H1 (cell line): Measurements from ENCODE around the gene PRODH2. TPM values are rescaled to one million over a fixed set of nuclear protein-coding genes. Genes with fewer than 3 reads are reported as not detected.

Experiments used
- ATF3 ChIP-seq: IDR thresholded peaks from 2 replicates; pipeline ENCODE4 v1.6.1; 2011; ENCODE audit warnings: low read depth, mild to moderate bottlenecking, low read length; ENCODE audit not compliant: insufficient read depth
- CTCF ChIP-seq, 3 experiments: IDR thresholded peaks; 1 replicate in 2 of 3; 2 replicates in 1 of 3; pipeline versions ENCODE4 v1.5.1 to v1.6.1; 2011; ENCODE audit warnings: low read length in 3 of 3, mild to moderate bottlenecking in 3 of 3, inconsistent platforms in 2 of 3, low read depth in 1 of 3, moderate library complexity in 1 of 3; ENCODE audit not compliant: insufficient read depth in 1 of 3; ENCODE audit errors: control extremely low read depth in 1 of 3
- EGR1 ChIP-seq: IDR thresholded peaks from 2 replicates; pipeline ENCODE4 v1.6.1; 2011; ENCODE audit warnings: low read depth, low read length, borderline replicate concordance
- HDAC2 ChIP-seq, 2 experiments: fragments of 300-600 bp in 1 of 2; sonication (generic) in 1 of 2; IDR thresholded peaks; 2 replicates each; pipeline ENCODE4 v1.6.1; 2011 to 2012; ENCODE audit warnings: low read depth in 2 of 2, low read length in 2 of 2, mild to moderate bottlenecking in 2 of 2, moderate library complexity in 2 of 2, borderline replicate concordance in 1 of 2, inconsistent platforms in 1 of 2
- SAP30 ChIP-seq: fragments of 300-600 bp; sonication (generic); IDR thresholded peaks from 2 replicates; pipeline ENCODE4 v1.7.1; 2012; ENCODE audit warnings: low read length, moderate library complexity, mild to moderate bottlenecking, inconsistent platforms; ENCODE audit not compliant: insufficient read depth, insufficient replicate concordance
- polyA plus RNA-seq, 7 experiments: library from polyadenylated mRNA; depleted of rRNA in 3 of 7; stranded (reverse) in 5 of 7; unstranded in 2 of 7; fragments of >200 nt in 5 of 7; fragments of 200-250 nt in 2 of 7; gene quantifications; 1 replicate in 5 of 7; 2 replicates in 1 of 7; 4 replicates in 1 of 7; pipeline versions ENCODE4 v1.2.1 to v1.2.3, GENCODE V29; 2011 to 2013; ENCODE audit warnings: missing spikeins in 2 of 7, mixed read lengths in 2 of 7
- total RNA-seq: library from RNA; stranded (reverse); fragmentation: NEBNext Ultra II Directional; extraction: Animal tissue kit (Norgen Biotek cat#: 25700); gene quantifications from 2 replicates; pipeline ENCODE4 v1.2.1, GENCODE V29; 2021

Gene PRODH2
- total and polyA plus RNA-seq, 2 of the 8 experiments (the other 6 are each of a cell fraction or from before 2014, with no cell fraction given) = not detected

DNA sequence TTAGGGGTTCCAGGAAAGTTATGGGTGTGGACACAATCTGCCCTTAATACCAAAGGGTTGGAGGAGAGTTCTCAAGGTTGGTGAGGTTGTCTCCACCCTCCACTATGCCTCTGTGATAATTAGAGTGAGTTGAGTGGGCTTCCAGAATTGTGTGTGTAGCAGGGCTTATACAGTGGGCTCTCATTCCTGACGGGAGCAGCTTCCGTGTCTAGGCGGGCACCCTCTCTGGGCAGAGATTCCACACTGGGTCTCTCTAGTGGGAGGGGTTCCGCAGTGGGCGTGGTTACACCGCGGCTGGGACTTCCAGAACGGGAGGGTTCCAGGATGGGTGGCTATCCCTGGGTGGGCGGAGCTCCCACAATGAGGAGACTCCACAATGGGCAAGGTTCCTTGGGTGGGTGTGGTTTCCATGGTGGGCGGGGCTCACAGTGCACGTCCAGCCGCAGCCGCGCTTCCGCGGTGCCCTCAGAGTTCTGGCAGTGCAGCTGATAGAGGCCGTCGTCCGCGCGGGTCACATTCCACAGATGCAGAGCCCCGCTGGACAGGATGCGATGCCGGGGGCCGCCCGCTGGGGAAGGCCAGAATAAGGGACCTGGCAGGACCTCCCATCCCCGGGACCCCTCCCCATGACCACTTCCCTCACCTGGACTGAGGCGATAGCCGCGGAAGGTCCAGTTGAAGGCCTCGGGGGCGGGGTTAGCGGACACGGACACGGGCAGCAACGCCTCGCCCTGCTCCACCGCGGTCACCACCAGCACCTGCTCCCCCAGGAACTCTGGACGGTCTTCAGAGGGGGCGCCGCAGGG is 31.2 kb upstream of the PRODH2 start (continued):
- TF ChIP-seq HDAC2 (IDR thresholded peaks at IDR 0.05; ENCODE audit: borderline replicate concordance in 1 of 2, low read depth in 2 of 2, low read length in 2 of 2) (0 out of 4 replicates have a peak, but pooled peaks of 1 of the 2 experiments have one; percentile 61), CTCF (IDR thresholded peaks at IDR 0.05; ENCODE audit: control extremely low read depth in 1 of 3, insufficient read depth in 1 of 3, low read depth in 1 of 3, low read length in 3 of 3) (no peak), SAP30 (no peak), EGR1 (no peak), ATF3 (no peak)
